HL-60 (cell line): ENCODE data around the gene PIP4K2A.

Experiments
- GABPA ChIP-seq: IDR thresholded peaks from 2 replicates; pipeline ENCODE4 v1.6.1; 2012; ENCODE audit warnings: low read depth
- POLR2AphosphoS5 ChIP-seq: IDR thresholded peaks from 2 replicates; pipeline ENCODE4 v1.6.1; 2012; ENCODE audit warnings: low read depth
- TF ChIP-seq, protein P1 (sequence below): IDR thresholded peaks from one replicate; pipeline ENCODE4 v1.5.1; 2011; ENCODE audit warnings: low read length, control low read depth, inconsistent platforms; ENCODE audit not compliant: insufficient read depth

- TF ChIP-seq, protein P1, sequence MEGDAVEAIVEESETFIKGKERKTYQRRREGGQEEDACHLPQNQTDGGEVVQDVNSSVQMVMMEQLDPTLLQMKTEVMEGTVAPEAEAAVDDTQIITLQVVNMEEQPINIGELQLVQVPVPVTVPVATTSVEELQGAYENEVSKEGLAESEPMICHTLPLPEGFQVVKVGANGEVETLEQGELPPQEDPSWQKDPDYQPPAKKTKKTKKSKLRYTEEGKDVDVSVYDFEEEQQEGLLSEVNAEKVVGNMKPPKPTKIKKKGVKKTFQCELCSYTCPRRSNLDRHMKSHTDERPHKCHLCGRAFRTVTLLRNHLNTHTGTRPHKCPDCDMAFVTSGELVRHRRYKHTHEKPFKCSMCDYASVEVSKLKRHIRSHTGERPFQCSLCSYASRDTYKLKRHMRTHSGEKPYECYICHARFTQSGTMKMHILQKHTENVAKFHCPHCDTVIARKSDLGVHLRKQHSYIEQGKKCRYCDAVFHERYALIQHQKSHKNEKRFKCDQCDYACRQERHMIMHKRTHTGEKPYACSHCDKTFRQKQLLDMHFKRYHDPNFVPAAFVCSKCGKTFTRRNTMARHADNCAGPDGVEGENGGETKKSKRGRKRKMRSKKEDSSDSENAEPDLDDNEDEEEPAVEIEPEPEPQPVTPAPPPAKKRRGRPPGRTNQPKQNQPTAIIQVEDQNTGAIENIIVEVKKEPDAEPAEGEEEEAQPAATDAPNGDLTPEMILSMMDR: no peak
- TF ChIP-seq POLR2AphosphoS5 (no peak), GABPA (no peak)
Measured at GRCh38 chr10:22554461-22555182, 159.8 kb downstream of the PIP4K2A start.
